Loucy (cell line): Measurements from ENCODE around the gene FARP1.

Experiments used
- H2AFZ ChIP-seq: fragments of 200-600 bp; sonication (generic); 2 replicates; pipeline ENCODE4 v1.6.0; 2016; ENCODE audit warnings: antibody characterized with exemption, mild to moderate bottlenecking, low read length, moderate library complexity
- H3F3A ChIP-seq: fragments of 200-600 bp; 2 replicates; pipeline ENCODE4 v1.6.0; 2016; ENCODE audit warnings: antibody characterized with exemption, low read depth, mild to moderate bottlenecking
- H3K27me3 ChIP-seq: fragments of 200-600 bp; sonication (generic); 2 replicates; pipeline ENCODE4 v1.6.1; 2014; ENCODE audit warnings: low read length, mild to moderate bottlenecking; ENCODE audit not compliant: insufficient read depth, poor library complexity, severe bottlenecking
- H3K36me3 ChIP-seq: fragments of 200-600 bp; sonication (generic); 2 replicates; pipeline ENCODE4 v1.6.1; 2016; ENCODE audit warnings: low read length; ENCODE audit not compliant: insufficient read depth
- H3K4me1 ChIP-seq: fragments of 200-600 bp; sonication (generic); 2 replicates; pipeline ENCODE4 v1.5.1; 2014; ENCODE audit warnings: low read length, mild to moderate bottlenecking; ENCODE audit not compliant: insufficient read depth, poor library complexity, severe bottlenecking
- H3K4me2 ChIP-seq: fragments of 200-600 bp; sonication (generic); 2 replicates; pipeline ENCODE4 v1.6.0; 2014; ENCODE audit warnings: antibody characterized with exemption, low read length, low read depth, mild to moderate bottlenecking; ENCODE audit not compliant: poor library complexity, severe bottlenecking
- H3K4me3 ChIP-seq: fragments of 200-600 bp; sonication (generic); 2 replicates; pipeline ENCODE4 v1.5.1; 2014; ENCODE audit warnings: low read length, mild to moderate bottlenecking, mixed read lengths; ENCODE audit not compliant: poor library complexity, severe bottlenecking
- H3K79me2 ChIP-seq: fragments of 200-600 bp; sonication (generic); 2 replicates; pipeline ENCODE4 v1.6.1; 2014; ENCODE audit warnings: low read length; ENCODE audit not compliant: insufficient read depth
- H3K9ac ChIP-seq: fragments of 200-600 bp; sonication (generic); 2 replicates; pipeline ENCODE4 v1.6.0; 2014; ENCODE audit warnings: mild to moderate bottlenecking, low read depth, low read length, moderate library complexity; ENCODE audit not compliant: poor library complexity, severe bottlenecking
- H3K9me2 ChIP-seq: fragments of 200-600 bp; sonication (generic); replicated peaks from 2 replicates; pipeline ENCODE4 v1.6.1; 2016; ENCODE audit warnings: low read depth, low read length, mixed read lengths
- H3K9me3 ChIP-seq: fragments of 200-600 bp; sonication (generic); 2 replicates; pipeline ENCODE4 v1.6.1; 2014; ENCODE audit warnings: mild to moderate bottlenecking, antibody characterized with exemption, low read length, low read depth; ENCODE audit not compliant: insufficient read depth
- H4K20me1 ChIP-seq: fragments of 200-600 bp; sonication (generic); 2 replicates; pipeline ENCODE4 v1.6.0; 2014; ENCODE audit warnings: antibody characterized with exemption, low read length, mild to moderate bottlenecking; ENCODE audit not compliant: insufficient read depth, poor library complexity, severe bottlenecking
- EZH2phosphoT487 ChIP-seq: fragments of 200-600 bp; IDR thresholded peaks from 2 replicates; pipeline ENCODE4 v1.6.1; 2018; ENCODE audit warnings: antibody characterized with exemption, mild to moderate bottlenecking, moderate library complexity, borderline replicate concordance
- TF ChIP-seq, protein P1 (sequence below): fragments of 200-600 bp; sonication (generic); conservative IDR thresholded peaks from 2 replicates; pipeline ENCODE4 v1.5.1; 2014; ENCODE audit warnings: mild to moderate bottlenecking, antibody characterized with exemption, low read length

The FARP1 gene

DNA sequence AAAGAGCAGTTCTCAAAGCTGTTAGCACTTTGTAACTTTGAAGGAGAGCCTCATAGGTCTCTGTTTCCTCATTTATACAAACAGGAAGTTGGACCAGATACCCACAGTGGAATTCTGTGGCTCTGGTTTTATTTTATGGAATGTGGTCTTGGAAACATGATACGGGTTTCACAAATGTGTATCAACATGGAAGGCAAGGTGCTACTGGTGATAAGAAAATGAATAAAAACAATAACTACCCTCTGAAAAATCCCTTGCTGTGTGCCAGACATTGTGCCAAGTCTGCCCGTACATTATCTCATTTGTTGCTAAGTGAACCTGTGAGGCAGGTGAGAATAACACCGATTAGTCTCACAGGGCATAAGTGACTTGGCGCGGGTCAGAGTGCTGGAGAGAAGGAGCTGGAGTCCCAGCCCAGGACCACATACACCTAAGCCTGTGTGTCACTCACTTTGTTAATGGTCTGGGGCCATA, 79.2 kb downstream of the FARP1 start:
- Histone ChIP-seq H3K9ac (no peak overlapping the region), H2AFZ (no peak overlapping the region), H3K79me2 (no peaks in the 10 kb centered on the region), H3K27me3 (no peaks in the 10 kb centered on the region), H3K4me3 (no peak overlapping the region), H3F3A (no peaks in the 10 kb centered on the region), H3K9me2 (no peaks in the 10 kb centered on the region), H3K4me1 (no peaks in the 10 kb centered on the region), H3K36me3 (no peaks in the 10 kb centered on the region), H3K9me3 (no peaks in the 10 kb centered on the region), H3K4me2 (no peak overlapping the region), H4K20me1 (no peaks in the 10 kb centered on the region)
- no peak for TF ChIP-seq EZH2phosphoT487
- TF ChIP-seq, protein P1, sequence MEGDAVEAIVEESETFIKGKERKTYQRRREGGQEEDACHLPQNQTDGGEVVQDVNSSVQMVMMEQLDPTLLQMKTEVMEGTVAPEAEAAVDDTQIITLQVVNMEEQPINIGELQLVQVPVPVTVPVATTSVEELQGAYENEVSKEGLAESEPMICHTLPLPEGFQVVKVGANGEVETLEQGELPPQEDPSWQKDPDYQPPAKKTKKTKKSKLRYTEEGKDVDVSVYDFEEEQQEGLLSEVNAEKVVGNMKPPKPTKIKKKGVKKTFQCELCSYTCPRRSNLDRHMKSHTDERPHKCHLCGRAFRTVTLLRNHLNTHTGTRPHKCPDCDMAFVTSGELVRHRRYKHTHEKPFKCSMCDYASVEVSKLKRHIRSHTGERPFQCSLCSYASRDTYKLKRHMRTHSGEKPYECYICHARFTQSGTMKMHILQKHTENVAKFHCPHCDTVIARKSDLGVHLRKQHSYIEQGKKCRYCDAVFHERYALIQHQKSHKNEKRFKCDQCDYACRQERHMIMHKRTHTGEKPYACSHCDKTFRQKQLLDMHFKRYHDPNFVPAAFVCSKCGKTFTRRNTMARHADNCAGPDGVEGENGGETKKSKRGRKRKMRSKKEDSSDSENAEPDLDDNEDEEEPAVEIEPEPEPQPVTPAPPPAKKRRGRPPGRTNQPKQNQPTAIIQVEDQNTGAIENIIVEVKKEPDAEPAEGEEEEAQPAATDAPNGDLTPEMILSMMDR: no peak

DNA sequence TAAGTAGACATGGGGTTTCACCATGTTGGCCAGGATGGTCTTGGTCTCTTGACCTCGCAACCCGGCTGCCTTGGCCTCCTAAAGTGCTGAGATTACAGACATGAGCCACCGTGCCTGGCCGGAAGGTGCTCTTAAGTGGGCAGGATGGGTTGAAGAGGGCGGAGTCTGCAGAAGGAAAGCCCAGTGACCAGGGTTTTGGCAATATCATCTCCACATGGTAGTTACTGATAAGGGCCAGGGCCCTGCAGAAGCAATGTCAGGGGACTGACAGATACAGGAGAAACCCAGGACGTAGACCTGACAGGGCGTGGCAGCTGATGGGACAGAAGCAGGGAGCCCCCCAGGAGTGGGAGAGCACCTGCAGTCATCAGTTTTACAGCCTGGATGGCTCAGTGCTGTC, 79.9 kb downstream of the FARP1 start:
- H3K4me3 ChIP-seq: no peak overlapping the region
- no peaks in the 10 kb centered on the region for H3K9me3 ChIP-seq
- H3K9me2 ChIP-seq: no peaks in the 10 kb centered on the region
- no peak overlapping the region for H3K9ac ChIP-seq
- no peaks in the 10 kb centered on the region for H3K79me2 ChIP-seq
- H4K20me1 ChIP-seq: no peaks in the 10 kb centered on the region
- no peak overlapping the region for H2AFZ ChIP-seq
- H3F3A ChIP-seq: no peaks in the 10 kb centered on the region
- no peaks in the 10 kb centered on the region for H3K36me3 ChIP-seq
- H3K27me3 ChIP-seq: no peaks in the 10 kb centered on the region
- H3K4me1 ChIP-seq: no peaks in the 10 kb centered on the region
- H3K4me2 ChIP-seq: no peak overlapping the region
- no peak for TF ChIP-seq EZH2phosphoT487
- TF ChIP-seq, protein P1: no peak

DNA sequence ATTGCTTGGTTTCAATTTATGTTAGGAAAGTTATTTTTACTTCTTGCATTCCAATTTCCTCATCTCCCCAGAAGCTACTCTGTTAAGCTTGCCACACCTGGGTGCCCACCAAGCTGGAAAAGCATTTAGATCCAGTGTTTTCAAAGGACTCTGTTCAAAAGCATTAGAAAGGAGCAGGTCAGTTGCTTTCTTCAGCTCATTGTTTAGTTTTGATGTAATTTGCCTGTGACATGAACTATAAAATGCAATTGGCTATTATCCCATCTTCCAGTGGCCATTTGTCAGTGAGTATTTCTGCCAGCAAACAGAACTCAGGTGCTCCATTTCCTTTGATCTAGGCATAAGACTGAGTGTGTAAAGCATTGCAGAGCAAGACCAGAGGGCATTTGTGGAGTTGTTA, 80.8 kb downstream of the FARP1 start:
- H3K27me3 ChIP-seq: no peaks in the 10 kb centered on the region
- no peak overlapping the region for H3K9ac ChIP-seq
- H3K4me1 ChIP-seq: no peaks in the 10 kb centered on the region
- no peak overlapping the region for H3K4me2 ChIP-seq
- no peaks in the 10 kb centered on the region for H3K9me3 ChIP-seq
- H4K20me1 ChIP-seq: no peaks in the 10 kb centered on the region
- no peak overlapping the region for H2AFZ ChIP-seq
- H3K36me3 ChIP-seq: no peaks in the 10 kb centered on the region
- no peaks in the 10 kb centered on the region for H3K9me2 ChIP-seq
- H3K4me3 ChIP-seq: no peak overlapping the region
- no peaks in the 10 kb centered on the region for H3F3A ChIP-seq
- TF ChIP-seq, protein P1: no peak
- no peak for TF ChIP-seq EZH2phosphoT487
- H3K79me2 ChIP-seq: no peaks in the 10 kb centered on the region
